A673 (cell line): ENCODE data around the gene EHBP1L1. TPM values are rescaled to one million over a fixed set of nuclear protein-coding genes. Genes with fewer than 3 reads are reported as not detected.

Experiments
- BruUV-seq: library from RNA; stranded (reverse); fragments of 400-500 nt; replicated peaks from 2 replicates; lab custom pipeline; 2021; lab: Mats Ljungman, UMichigan
- CTCF ChIA-PET: fragments of 300-600 bp; sonication (Branson Sonifier 250); formaldehyde crosslinking; loops from one replicate; lab custom pipeline; 2022; ENCODE audit warnings: antibody characterized with exemption; lab: Charles Lee
- POLR2A ChIA-PET: fragments of 300-600 bp; sonication (Branson Sonifier 250); formaldehyde crosslinking; loops from one replicate; lab custom pipeline; 2022; ENCODE audit warnings: antibody characterized with exemption; ENCODE audit not compliant: low non-redundant PET; lab: Charles Lee
- DNase-seq: peaks from one replicate; pipeline ENCODE4 v3.0.0-alpha.2; 2015; ENCODE audit warnings: low spot score
- H3K27ac ChIP-seq: fragments of 200-600 bp; sonication (generic); 2 replicates; pipeline ENCODE4 v1.5.1; 2016; ENCODE audit warnings: mixed run types, low read depth, mild to moderate bottlenecking, mixed read lengths, antibody characterized with exemption, low read length; ENCODE audit not compliant: poor library complexity, severe bottlenecking
- H3K27me3 ChIP-seq: fragments of 200-600 bp; sonication (generic); replicated peaks from 2 replicates; pipeline ENCODE4 v1.6.1; 2017; ENCODE audit warnings: mixed run types, low read depth, mild to moderate bottlenecking, mixed read lengths, antibody characterized with exemption, low read length; ENCODE audit not compliant: insufficient read depth, poor library complexity
- H3K36me3 ChIP-seq: fragments of 200-600 bp; sonication (generic); 2 replicates; pipeline ENCODE4 v1.6.1; 2016; ENCODE audit warnings: mixed run types, mild to moderate bottlenecking, mixed read lengths, antibody characterized with exemption, low read length; ENCODE audit not compliant: insufficient read depth, poor library complexity, severe bottlenecking
- H3K4me1 ChIP-seq: fragments of 200-600 bp; sonication (generic); 2 replicates; pipeline ENCODE4 v1.6.1; 2017; ENCODE audit warnings: mixed run types, mild to moderate bottlenecking, mixed read lengths, antibody characterized with exemption, low read length; ENCODE audit not compliant: insufficient read depth, poor library complexity, severe bottlenecking
- H3K4me3 ChIP-seq: fragments of 200-600 bp; sonication (generic); 2 replicates; pipeline ENCODE4 v1.5.1; 2016; ENCODE audit warnings: low read depth, mixed run types, mild to moderate bottlenecking, mixed read lengths, low read length; ENCODE audit not compliant: poor library complexity, severe bottlenecking
- H3K9me3 ChIP-seq: fragments of 200-600 bp; sonication (generic); 2 replicates; pipeline ENCODE4 v1.6.1; 2016; ENCODE audit warnings: mixed run types, low read depth, mild to moderate bottlenecking, mixed read lengths, antibody characterized with exemption, low read length; ENCODE audit not compliant: poor library complexity, severe bottlenecking
- CTCF ChIP-seq: fragments of 300-800, 200-600 bp; sonication (generic); conservative IDR thresholded peaks from 2 replicates; pipeline ENCODE4 v1.5.1; 2017; ENCODE audit warnings: low read depth, mild to moderate bottlenecking, antibody characterized with exemption, low read length, moderate library complexity, mixed read lengths
- EZH2 ChIP-seq: fragments of 200-600 bp; sonication (generic); IDR thresholded peaks from 2 replicates; pipeline ENCODE4 v1.6.1; 2017; ENCODE audit warnings: borderline replicate concordance, low read depth, mild to moderate bottlenecking, mixed read lengths, antibody characterized with exemption, low read length; ENCODE audit not compliant: poor library complexity, severe bottlenecking
- intact Hi-C: fragments of 100-400 bp; cut with micrococcal nuclease; formaldehyde crosslinking; loops from one replicate; pipeline ENCODE4 v1.10.0; 2022; ENCODE audit not compliant: unreplicated experiment
- total RNA-seq: library from RNA; stranded (reverse); gene quantifications from 2 replicates; pipeline ENCODE4 v1.2.3, GENCODE V29; 2021

Gene EHBP1L1
- total RNA-seq, 1 experiment from 2014 or later, result 29.5 TPM

- CTCF ChIA-PET, result interaction anchor here (0.5 to 2.1 kb wide), 13 partner anchors 15 to 364 kb away, joined by 3 to 13 read pairs (median 5); partner anchors contain the start of genes DPF2, FAM89B, SCYL1 and ZNRD2
- H3K4me1 ChIP-seq, result peaks cover 10% of the 10 kb centered on the region
- H3K27ac ChIP-seq, result peak overlapping the region; percentile 43
- intact Hi-C loops, result no loop called here
- H3K27me3 ChIP-seq, result no peaks in the 10 kb centered on the region
- DNase-seq, result no peak
- TSS peak; percentile 46 for BruUV-seq
- peaks cover 24% of the 10 kb centered on the region for H3K36me3 ChIP-seq
- peak overlapping the region; percentile 57 for H3K4me3 ChIP-seq
- TF ChIP-seq CTCF (no peak; the same call in 1 of the 2 replicates), EZH2 (no peak)
- POLR2A ChIA-PET, result no interaction called here
- no peaks in the 10 kb centered on the region for H3K9me3 ChIP-seq
Observed at GRCh38 chr11:65539744-65540289, 36.0 kb upstream of the EHBP1L1 start.

- Histone ChIP-seq H3K9me3 (no peaks in the 10 kb centered on the region), H3K4me3 (peak overlapping the region; percentile 57), H3K27ac (peak overlapping the region; percentile 52), H3K36me3 (peaks cover 23% of the 10 kb centered on the region), H3K4me1 (peaks cover 10% of the 10 kb centered on the region), H3K27me3 (no peaks in the 10 kb centered on the region)
- CTCF ChIA-PET, result interaction anchor here (0.5 to 2.1 kb wide), 17 partner anchors 15 to 485 kb away, joined by 3 to 13 read pairs (median 5); partner anchors contain the start of genes DPF2, FAM89B, LTBP3 and SCYL1
- POLR2A ChIA-PET, result interaction anchor here (0.6 kb wide), 1 partner anchor 35 kb away, joined by 4 read pairs; no protein-coding TSS in a partner anchor
- DNase-seq, result peak; percentile 95
- BruUV-seq, result no TSS peak
- intact Hi-C loops, result loop anchor here (1.0 kb wide), 1 partner anchor 30 kb away; the partner anchor contains the start of gene ZNRD2
- TF ChIP-seq EZH2 (no peak), CTCF (peak; percentile 92)
Observed at GRCh38 chr11:65540290-65541092, 35.4 kb upstream of the EHBP1L1 start.

GRCh38 chr11:65541093-65541982 lies 34.5 kb upstream of the EHBP1L1 start:
- no TSS peak for BruUV-seq
- TF ChIP-seq EZH2 (no peak), CTCF (no peak)
- peaks cover 13% of the 10 kb centered on the region for H3K4me1 ChIP-seq
- POLR2A ChIA-PET, result interaction anchor here (0.6 kb wide), 1 partner anchor 35 kb away, joined by 4 read pairs; no protein-coding TSS in a partner anchor
- H3K27ac ChIP-seq, result peak overlapping the region; percentile 52
- peaks cover 18% of the 10 kb centered on the region for H3K36me3 ChIP-seq
- CTCF ChIA-PET, result interaction anchor here (0.6 to 2.1 kb wide), 14 partner anchors 16 to 486 kb away, joined by 3 to 13 read pairs (median 4); partner anchors contain the start of genes DPF2, FAM89B, LTBP3 and SCYL1
- intact Hi-C loops, result loop anchor here (1.0 kb wide), 1 partner anchor 29 kb away; the partner anchor contains the start of gene ZNRD2
- H3K9me3 ChIP-seq, result no peaks in the 10 kb centered on the region
- no peaks in the 10 kb centered on the region for H3K27me3 ChIP-seq
- peak overlapping the region; percentile 57 for H3K4me3 ChIP-seq
- no peak for DNase-seq
